HFF-Myc (cell line): Measurements from ENCODE around the gene LRRC8D.
A peak's percentile ranks its signal among the peaks of the same experiment; 100 is the strongest.

Source experiments
- DNase-seq: peaks from one replicate; pipeline ENCODE4 v3.0.0-alpha.2; 2011; ENCODE audit warnings: low read depth; ENCODE audit errors: extremely low read depth
- H3K4me3 ChIP-seq: replicated peaks from 2 replicates; pipeline ENCODE4 v1.5.1; 2011; ENCODE audit warnings: low read depth, mild to moderate bottlenecking, control low read depth, low read length
- CTCF ChIP-seq: IDR thresholded peaks from 2 replicates; pipeline ENCODE4 v1.5.1; 2012; ENCODE audit warnings: mild to moderate bottlenecking, low read depth, low read length, control low read depth; ENCODE audit errors: missing control alignments

Gene LRRC8D

GRCh38 chr1:89800022-89800655, 20.7 kb upstream of the LRRC8D start:
- no peak overlapping the region for H3K4me3 ChIP-seq
- TF ChIP-seq CTCF, result no peak
- no peak for DNase-seq

- H3K4me3 ChIP-seq, result no peak overlapping the region
- no peak for DNase-seq
- no peak for TF ChIP-seq CTCF
These were observed 20.1 kb upstream of the LRRC8D start for GRCh38 chr1:89800718-89801117.

DNA sequence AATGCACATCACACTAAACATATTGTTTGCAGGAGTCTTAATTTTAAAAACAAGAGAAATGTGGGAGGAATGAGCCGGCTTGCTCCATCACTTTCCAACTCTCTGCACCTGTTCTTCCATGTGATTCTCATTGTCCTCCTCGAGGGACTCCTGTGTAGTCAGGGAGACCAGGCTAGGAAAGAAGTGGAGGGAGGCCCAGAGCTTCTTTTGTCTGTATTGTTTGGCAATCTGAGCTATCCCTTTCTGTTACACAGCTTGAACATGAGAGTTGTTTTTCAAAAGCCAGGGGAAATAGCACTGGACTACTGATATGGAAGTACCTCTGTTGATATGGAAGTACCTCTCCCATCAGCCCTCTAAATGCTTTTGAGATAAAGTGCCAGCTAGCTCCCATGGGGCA, 18.8 kb upstream of the LRRC8D start:
- no peak overlapping the region for H3K4me3 ChIP-seq
- no peak for TF ChIP-seq CTCF
- DNase-seq, result no peak

DNA sequence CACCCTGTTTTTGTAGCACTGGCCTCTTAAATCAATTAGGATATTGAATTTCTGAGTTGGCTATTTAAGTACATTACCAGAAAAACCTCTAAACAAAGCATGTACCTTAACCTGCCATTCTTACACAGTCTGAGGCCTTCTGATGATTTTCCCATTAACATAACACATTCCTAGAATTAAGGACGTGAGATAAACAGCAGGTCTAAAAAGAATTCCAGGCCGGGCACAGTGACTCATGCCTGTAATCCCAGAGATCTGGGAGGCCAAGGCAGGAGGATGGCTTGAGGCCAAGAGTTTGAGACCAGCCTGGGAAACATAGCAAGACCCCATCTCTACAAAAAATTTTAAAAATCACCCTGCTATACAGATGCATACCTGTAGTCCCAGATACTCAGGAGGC, 18.0 kb upstream of the LRRC8D start:
- no peak for DNase-seq
- no peak for TF ChIP-seq CTCF
- no peak overlapping the region for H3K4me3 ChIP-seq

DNA sequence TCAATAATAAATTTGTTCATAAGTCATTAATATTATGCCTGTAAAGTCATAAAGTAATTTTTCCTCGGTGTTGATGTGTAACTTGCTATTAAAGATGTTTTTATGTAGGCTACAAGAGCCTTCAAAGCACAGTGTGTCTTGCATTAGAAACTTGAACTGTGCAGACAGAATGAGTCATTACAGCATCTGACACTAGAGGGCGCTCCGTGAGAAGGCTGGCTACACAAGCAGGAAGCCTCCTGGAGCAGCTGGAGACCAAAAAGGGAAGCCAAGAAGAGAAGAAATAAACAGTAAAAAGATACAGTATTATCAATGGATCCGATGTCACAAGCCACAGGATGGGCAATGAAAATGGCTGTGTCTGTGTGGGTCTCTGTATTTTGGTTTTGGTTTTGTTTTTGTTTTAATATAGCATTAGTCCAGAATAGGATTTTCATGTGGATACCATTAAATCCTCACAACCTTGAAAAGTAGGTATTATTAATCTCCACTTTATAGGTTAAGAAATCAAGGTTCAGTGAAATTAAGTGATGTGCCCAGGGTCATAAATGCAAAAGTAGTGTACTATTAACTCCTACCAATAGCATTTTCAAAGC, 16.1 kb upstream of the LRRC8D start:
- no peak overlapping the region for H3K4me3 ChIP-seq
- peak; percentile 93 for TF ChIP-seq CTCF
- DNase-seq, result peak; percentile 69

- no peak overlapping the region for H3K4me3 ChIP-seq
- no peak for DNase-seq
- TF ChIP-seq CTCF, result no peak
These were observed 14.2 kb upstream of the LRRC8D start for GRCh38 chr1:89806616-89807015.

GRCh38 chr1:89807503-89807902, 13.3 kb upstream of the LRRC8D start:
- DNase-seq, result no peak
- TF ChIP-seq CTCF, result no peak
- H3K4me3 ChIP-seq, result no peak overlapping the region
